Measurements from ENCODE around the gene EVL.

Gene EVL

GRCh38 chr14:100051543-100051942, 13.7 kb upstream of the EVL start:
- TF ChIP-seq GATA2 (IDR thresholded peaks at IDR 0.05; ENCODE audit: low read depth, low read length) (no peak), GATA3 (IDR thresholded peaks at IDR 0.05; ENCODE audit: low read depth, low read length) (no peak)

- no peak for TF ChIP-seq GATA3 (IDR thresholded peaks at IDR 0.05; ENCODE audit: low read depth, low read length)
- no peak for TF ChIP-seq GATA2 (IDR thresholded peaks at IDR 0.05; ENCODE audit: low read depth, low read length)
Observed at GRCh38 chr14:100052819-100053218, 12.4 kb upstream of the EVL start.

- no peak for TF ChIP-seq GATA3 (IDR thresholded peaks at IDR 0.05; ENCODE audit: low read depth, low read length)
- no peak for TF ChIP-seq GATA2 (IDR thresholded peaks at IDR 0.05; ENCODE audit: low read depth, low read length)
Observed at GRCh38 chr14:100054316-100055075, 10.7 kb upstream of the EVL start.

GRCh38 chr14:100056431-100056830, 8.8 kb upstream of the EVL start:
- TF ChIP-seq GATA2 (IDR thresholded peaks at IDR 0.05; ENCODE audit: low read depth, low read length): no peak

- no peak for TF ChIP-seq GATA2 (IDR thresholded peaks at IDR 0.05; ENCODE audit: low read depth, low read length)
- TF ChIP-seq GATA3 (IDR thresholded peaks at IDR 0.05; ENCODE audit: low read depth, low read length): no peak
Observed at GRCh38 chr14:100056964-100057795, 8.0 kb upstream of the EVL start.

GRCh38 chr14:100058777-100059437, 6.3 kb upstream of the EVL start:
- TF ChIP-seq GATA2 (IDR thresholded peaks at IDR 0.05; ENCODE audit: low read depth, low read length) (no peak), GATA3 (IDR thresholded peaks at IDR 0.05; ENCODE audit: low read depth, low read length) (no peak)

- no peak for TF ChIP-seq GATA3 (IDR thresholded peaks at IDR 0.05; ENCODE audit: low read depth, low read length)
- TF ChIP-seq GATA2 (IDR thresholded peaks at IDR 0.05; ENCODE audit: low read depth, low read length): no peak
Observed at GRCh38 chr14:100059438-100059781, 5.8 kb upstream of the EVL start.

- TF ChIP-seq GATA3 (IDR thresholded peaks at IDR 0.05; ENCODE audit: low read depth, low read length) (no peak), GATA2 (IDR thresholded peaks at IDR 0.05; ENCODE audit: low read depth, low read length) (no peak)
Observed at GRCh38 chr14:100060760-100061159, 4.5 kb upstream of the EVL start.

GRCh38 chr14:100062590-100062989, 2.6 kb upstream of the EVL start:
- TF ChIP-seq GATA3 (IDR thresholded peaks at IDR 0.05; ENCODE audit: low read depth, low read length): no peak
- no peak for TF ChIP-seq GATA2 (IDR thresholded peaks at IDR 0.05; ENCODE audit: low read depth, low read length)

GRCh38 chr14:100063314-100063941, 1.8 kb upstream of the EVL start:
- TF ChIP-seq GATA2 (IDR thresholded peaks at IDR 0.05; ENCODE audit: low read depth, low read length) (no peak), GATA3 (IDR thresholded peaks at IDR 0.05; ENCODE audit: low read depth, low read length) (no peak)

GRCh38 chr14:100065942-100066574, 836 bp downstream of the EVL start:
- TF ChIP-seq GATA3 (IDR thresholded peaks at IDR 0.05; ENCODE audit: low read depth, low read length) (no peak), GATA2 (IDR thresholded peaks at IDR 0.05; ENCODE audit: low read depth, low read length) (no peak)

- TF ChIP-seq GATA3 (IDR thresholded peaks at IDR 0.05; ENCODE audit: low read depth, low read length) (no peak), GATA2 (IDR thresholded peaks at IDR 0.05; ENCODE audit: low read depth, low read length) (no peak)
Observed at GRCh38 chr14:100066962-100067361, 1.7 kb downstream of the EVL start.

- TF ChIP-seq GATA2 (IDR thresholded peaks at IDR 0.05; ENCODE audit: low read depth, low read length) (no peak), GATA3 (IDR thresholded peaks at IDR 0.05; ENCODE audit: low read depth, low read length) (no peak)
Observed at GRCh38 chr14:100067481-100067880, 2.3 kb downstream of the EVL start.
